ENCODE results near the gene CHD2. TPM values are rescaled to one million over a fixed set of nuclear protein-coding genes. Genes with fewer than 3 reads are reported as not detected.

Gene CHD2
- total RNA-seq, 1 donor from 2014 or later, result 89.9 TPM

DNA sequence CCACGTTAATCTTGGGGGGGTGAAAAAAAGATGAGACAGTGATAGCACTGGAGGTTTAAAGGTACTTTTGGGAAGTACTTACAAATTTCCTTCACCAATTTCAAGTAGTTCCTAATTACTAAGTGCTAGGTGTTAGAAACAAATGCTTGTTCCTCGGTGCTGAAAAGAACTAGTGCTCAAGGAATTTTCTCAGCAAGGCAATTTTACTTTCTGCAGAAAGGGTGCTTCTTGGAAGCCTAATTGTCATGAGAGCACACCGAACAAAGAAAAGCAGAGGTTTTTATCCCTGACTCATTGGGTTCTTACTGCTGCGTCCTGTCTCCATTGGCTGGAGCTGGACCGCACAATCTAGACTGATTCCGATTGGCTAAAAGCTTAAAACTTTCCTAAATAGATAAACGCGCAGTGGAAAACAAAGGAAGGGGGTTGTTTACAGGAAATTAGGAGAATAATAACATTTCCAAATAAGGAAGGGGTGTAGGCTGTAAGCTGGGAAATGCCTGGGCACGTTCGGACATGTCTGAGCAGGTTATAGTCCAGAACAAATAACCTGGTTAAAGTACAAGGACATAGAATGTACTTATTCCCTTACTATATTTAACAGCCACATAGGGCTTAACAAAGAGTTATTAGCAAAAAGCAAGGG is 49.6 kb downstream of the CHD2 start:
- TF ChIP-seq, protein P1, sequence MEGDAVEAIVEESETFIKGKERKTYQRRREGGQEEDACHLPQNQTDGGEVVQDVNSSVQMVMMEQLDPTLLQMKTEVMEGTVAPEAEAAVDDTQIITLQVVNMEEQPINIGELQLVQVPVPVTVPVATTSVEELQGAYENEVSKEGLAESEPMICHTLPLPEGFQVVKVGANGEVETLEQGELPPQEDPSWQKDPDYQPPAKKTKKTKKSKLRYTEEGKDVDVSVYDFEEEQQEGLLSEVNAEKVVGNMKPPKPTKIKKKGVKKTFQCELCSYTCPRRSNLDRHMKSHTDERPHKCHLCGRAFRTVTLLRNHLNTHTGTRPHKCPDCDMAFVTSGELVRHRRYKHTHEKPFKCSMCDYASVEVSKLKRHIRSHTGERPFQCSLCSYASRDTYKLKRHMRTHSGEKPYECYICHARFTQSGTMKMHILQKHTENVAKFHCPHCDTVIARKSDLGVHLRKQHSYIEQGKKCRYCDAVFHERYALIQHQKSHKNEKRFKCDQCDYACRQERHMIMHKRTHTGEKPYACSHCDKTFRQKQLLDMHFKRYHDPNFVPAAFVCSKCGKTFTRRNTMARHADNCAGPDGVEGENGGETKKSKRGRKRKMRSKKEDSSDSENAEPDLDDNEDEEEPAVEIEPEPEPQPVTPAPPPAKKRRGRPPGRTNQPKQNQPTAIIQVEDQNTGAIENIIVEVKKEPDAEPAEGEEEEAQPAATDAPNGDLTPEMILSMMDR (IDR thresholded peaks at IDR 0.05), result no peak
- no peak for DNase-seq (ENCODE audit: extremely low spot score, unreplicated experiment)
- Mint-ChIP-seq H3K4me3 (ENCODE audit: unreplicated experiment) (no peak overlapping the region), H3K4me1 (ENCODE audit: unreplicated experiment) (no peaks in the 10 kb centered on the region), H3K9me3 (ENCODE audit: unreplicated experiment) (peaks cover 17% of the 10 kb centered on the region), H3K27me3 (ENCODE audit: unreplicated experiment) (no peaks in the 10 kb centered on the region), H3K36me3 (ENCODE audit: unreplicated experiment) (peaks cover 77% of the 10 kb centered on the region), H3K27ac (ENCODE audit: unreplicated experiment) (peak overlapping the region; percentile 32)

DNA sequence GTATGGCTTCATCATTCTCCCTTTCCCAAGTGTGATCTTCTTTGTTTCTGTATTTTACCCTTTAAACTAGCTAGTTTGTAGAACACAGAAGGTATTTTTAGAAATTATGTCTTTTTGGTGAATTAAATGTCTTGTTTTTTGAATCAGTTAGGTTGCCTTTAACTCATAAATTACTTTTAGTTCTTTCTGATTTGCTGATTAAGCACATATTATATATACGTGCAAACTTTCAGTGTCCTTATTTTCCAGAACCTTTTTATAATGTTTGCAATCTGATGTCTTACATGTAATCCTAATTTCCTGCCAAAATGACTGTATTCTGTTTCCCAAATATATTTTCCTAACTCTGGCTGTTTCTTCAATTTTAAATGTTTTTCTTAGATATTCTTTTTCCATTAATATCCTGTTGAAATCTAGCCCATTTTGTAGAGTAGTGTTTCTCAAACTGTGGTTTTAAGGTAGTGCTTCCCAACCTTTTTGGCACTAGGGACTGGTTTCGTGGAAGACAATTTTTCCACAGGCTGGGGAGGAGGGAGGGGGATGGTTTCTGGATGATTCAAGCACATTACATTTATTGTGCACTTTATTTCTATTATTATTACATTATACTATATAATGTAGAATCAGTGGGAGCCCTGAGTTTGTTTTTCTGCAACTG is 51.8 kb downstream of the CHD2 start:
- Mint-ChIP-seq H3K36me3 (ENCODE audit: unreplicated experiment) (peaks cover 83% of the 10 kb centered on the region), H3K4me1 (ENCODE audit: unreplicated experiment) (no peaks in the 10 kb centered on the region), H3K9me3 (ENCODE audit: unreplicated experiment) (peaks cover 17% of the 10 kb centered on the region), H3K27ac (ENCODE audit: unreplicated experiment) (peak overlapping the region; percentile 42), H3K4me3 (ENCODE audit: unreplicated experiment) (no peak overlapping the region), H3K27me3 (ENCODE audit: unreplicated experiment) (no peaks in the 10 kb centered on the region)
- no peak for DNase-seq (ENCODE audit: extremely low spot score, unreplicated experiment)
- TF ChIP-seq, protein P1 (IDR thresholded peaks at IDR 0.05), result no peak

DNA sequence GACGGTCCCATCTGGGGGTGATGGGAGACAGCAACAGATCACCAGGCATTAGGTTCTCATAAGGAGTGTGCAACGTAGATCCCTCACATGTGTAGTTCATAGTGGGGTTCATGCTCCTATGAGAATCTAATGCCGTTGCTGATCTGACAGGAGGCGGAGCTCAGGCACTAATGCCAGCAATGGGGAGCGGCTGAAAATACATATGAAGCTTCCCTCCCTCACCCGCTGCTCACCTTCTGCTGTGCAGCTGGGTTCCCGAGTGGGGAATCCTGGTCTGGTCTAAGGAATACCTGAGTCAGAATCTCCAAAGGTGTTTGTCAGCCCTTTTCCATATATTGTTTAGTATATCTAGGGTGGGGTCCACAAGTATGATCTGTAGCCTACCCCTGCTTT is 52.3 kb downstream of the CHD2 start:
- H3K9me3 Mint-ChIP-seq (ENCODE audit: unreplicated experiment), result peaks cover 17% of the 10 kb centered on the region
- no peak for DNase-seq (ENCODE audit: extremely low spot score, unreplicated experiment)
- peaks cover 4% of the 10 kb centered on the region for H3K4me1 Mint-ChIP-seq (ENCODE audit: unreplicated experiment)
- no peak overlapping the region for H3K4me3 Mint-ChIP-seq (ENCODE audit: unreplicated experiment)
- H3K27ac Mint-ChIP-seq (ENCODE audit: unreplicated experiment), result no peak overlapping the region
- H3K36me3 Mint-ChIP-seq (ENCODE audit: unreplicated experiment), result peaks cover 83% of the 10 kb centered on the region
- TF ChIP-seq, protein P1 (IDR thresholded peaks at IDR 0.05), result no peak
- H3K27me3 Mint-ChIP-seq (ENCODE audit: unreplicated experiment), result no peaks in the 10 kb centered on the region

DNA sequence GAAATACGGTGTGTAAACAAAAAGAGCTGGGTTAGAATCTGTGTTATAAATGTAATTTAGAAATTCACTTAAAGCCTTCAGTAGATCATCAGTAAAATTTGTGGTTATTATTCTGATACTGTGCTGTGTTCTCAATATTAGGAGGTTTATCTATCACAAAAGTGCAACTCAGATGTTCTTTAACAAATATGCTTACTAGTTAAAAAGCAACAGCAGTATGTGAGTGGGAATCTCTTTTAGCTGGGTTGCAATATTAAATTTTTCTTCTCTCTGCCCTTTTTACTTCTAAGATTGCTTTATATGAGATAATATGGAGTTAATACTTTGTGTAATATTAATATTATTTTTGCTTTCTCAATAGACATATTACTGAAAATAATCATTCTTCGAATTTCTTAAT is 53.4 kb downstream of the CHD2 start:
- peaks cover 79% of the 10 kb centered on the region for H3K36me3 Mint-ChIP-seq (ENCODE audit: unreplicated experiment)
- no peak overlapping the region for H3K27ac Mint-ChIP-seq (ENCODE audit: unreplicated experiment)
- peaks cover 12% of the 10 kb centered on the region for H3K9me3 Mint-ChIP-seq (ENCODE audit: unreplicated experiment)
- no peak for DNase-seq (ENCODE audit: extremely low spot score, unreplicated experiment)
- H3K4me3 Mint-ChIP-seq (ENCODE audit: unreplicated experiment), result no peak overlapping the region
- TF ChIP-seq, protein P1 (IDR thresholded peaks at IDR 0.05), result no peak
- H3K4me1 Mint-ChIP-seq (ENCODE audit: unreplicated experiment), result peaks cover 9% of the 10 kb centered on the region
- H3K27me3 Mint-ChIP-seq (ENCODE audit: unreplicated experiment), result no peaks in the 10 kb centered on the region

DNA sequence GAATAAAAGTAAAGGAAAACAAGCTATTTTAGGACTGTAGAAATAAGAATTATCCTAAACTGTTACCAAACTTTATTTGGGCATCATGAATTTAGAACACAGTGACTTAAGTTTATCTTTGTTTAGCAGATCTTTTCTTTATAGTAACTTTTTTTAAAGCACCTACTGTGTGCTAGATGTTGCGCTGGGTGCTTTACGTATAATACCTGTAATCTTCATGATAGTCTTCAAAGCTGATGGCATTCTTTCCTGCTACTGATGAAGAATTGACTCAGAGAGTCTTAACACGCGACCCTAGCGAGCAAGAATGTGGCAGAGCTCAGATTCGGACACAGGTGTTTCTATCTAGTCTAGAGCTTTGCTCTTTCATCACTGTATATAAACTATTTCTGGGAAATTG is 53.9 kb downstream of the CHD2 start:
- Mint-ChIP-seq H3K27me3 (ENCODE audit: unreplicated experiment) (no peaks in the 10 kb centered on the region), H3K9me3 (ENCODE audit: unreplicated experiment) (peaks cover 8% of the 10 kb centered on the region), H3K4me1 (ENCODE audit: unreplicated experiment) (peaks cover 9% of the 10 kb centered on the region), H3K4me3 (ENCODE audit: unreplicated experiment) (no peak overlapping the region), H3K27ac (ENCODE audit: unreplicated experiment) (no peak overlapping the region), H3K36me3 (ENCODE audit: unreplicated experiment) (peaks cover 77% of the 10 kb centered on the region)
- TF ChIP-seq, protein P1 (IDR thresholded peaks at IDR 0.05), result no peak
- no peak for DNase-seq (ENCODE audit: extremely low spot score, unreplicated experiment)

All from osteocyte (in vitro differentiated cells).